ENCODE results near the gene ANKZF1. TPM values are rescaled to one million over a fixed set of nuclear protein-coding genes. Genes with fewer than 3 reads are reported as not detected.
A peak's percentile ranks its signal among the peaks of the same experiment; 100 is the strongest.

The ANKZF1 gene
- total and polyA plus RNA-seq, 8 donors: 27.8 to 263 (median 49.7) TPM

DNA sequence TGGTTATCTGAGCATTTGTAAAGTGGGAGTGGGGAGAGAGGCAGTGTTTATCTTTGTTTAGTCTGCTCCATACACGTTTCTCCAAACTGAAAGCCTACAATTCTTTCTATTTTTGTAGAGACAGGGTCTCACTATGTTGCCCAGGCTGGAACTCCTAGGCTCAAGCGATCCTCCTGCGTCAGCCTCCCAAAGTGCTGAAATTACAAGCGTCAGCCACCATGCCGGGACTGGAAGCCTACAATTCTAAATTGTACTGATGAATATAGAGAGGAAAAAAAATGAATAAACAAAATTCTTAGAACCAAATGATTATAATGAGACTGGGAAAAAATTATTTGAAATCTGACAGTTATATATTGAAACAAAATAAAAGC lies 24.5 kb upstream of the ANKZF1 start:
- H3K27me3 ChIP-seq: no peaks in the 10 kb centered on the region
- H3K36me3 ChIP-seq: peaks cover 15 to 25% (median 24%) of the 10 kb centered on the region in 4 donors
- no peak for DNase-seq
- H3K4me3 ChIP-seq: no peak overlapping the region
- intact Hi-C loops (cut with DNase I; ENCODE audit: low total_unique reads): no loop called here
- no peak overlapping the region for H3K27ac ChIP-seq
- 82 to 85% (median 84%) methylated on average over 5 of the region's 5 CpGs for WGBS, 5 donors
- no peaks in the 10 kb centered on the region for H3K9me3 ChIP-seq
- TF ChIP-seq EP300 (IDR thresholded peaks at IDR 0.05) (no peak), POLR2A (IDR thresholded peaks at IDR 0.05) (no peak), POLR2AphosphoS5 (IDR thresholded peaks at IDR 0.05) (no peak)
- TF ChIP-seq, protein P1, sequence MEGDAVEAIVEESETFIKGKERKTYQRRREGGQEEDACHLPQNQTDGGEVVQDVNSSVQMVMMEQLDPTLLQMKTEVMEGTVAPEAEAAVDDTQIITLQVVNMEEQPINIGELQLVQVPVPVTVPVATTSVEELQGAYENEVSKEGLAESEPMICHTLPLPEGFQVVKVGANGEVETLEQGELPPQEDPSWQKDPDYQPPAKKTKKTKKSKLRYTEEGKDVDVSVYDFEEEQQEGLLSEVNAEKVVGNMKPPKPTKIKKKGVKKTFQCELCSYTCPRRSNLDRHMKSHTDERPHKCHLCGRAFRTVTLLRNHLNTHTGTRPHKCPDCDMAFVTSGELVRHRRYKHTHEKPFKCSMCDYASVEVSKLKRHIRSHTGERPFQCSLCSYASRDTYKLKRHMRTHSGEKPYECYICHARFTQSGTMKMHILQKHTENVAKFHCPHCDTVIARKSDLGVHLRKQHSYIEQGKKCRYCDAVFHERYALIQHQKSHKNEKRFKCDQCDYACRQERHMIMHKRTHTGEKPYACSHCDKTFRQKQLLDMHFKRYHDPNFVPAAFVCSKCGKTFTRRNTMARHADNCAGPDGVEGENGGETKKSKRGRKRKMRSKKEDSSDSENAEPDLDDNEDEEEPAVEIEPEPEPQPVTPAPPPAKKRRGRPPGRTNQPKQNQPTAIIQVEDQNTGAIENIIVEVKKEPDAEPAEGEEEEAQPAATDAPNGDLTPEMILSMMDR (IDR thresholded peaks at IDR 0.05): no peak
- H3K4me1 ChIP-seq: peaks cover 15 to 38% (median 29%) of the 10 kb centered on the region in 4 donors

DNA sequence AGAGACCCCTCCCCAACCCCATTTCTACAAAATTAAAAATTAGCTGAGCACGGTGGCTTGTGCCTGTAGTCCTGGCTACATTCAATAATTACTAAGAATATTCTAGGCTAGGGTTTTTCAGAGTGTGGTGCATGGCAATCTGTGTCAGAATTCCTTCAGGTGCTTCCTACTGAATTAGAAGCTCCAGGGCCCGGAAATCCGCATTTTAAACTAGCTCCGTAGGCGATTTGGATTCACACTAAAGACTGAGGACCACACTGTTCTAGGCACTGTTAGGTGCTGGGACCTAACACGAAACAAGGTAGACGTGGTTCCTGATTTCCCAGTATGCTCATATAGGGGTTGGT lies 23.7 kb upstream of the ANKZF1 start:
- WGBS, 5 donors: 12 to 22% (median 13%) methylated on average over 7 of the region's 7 CpGs
- H3K4me1 ChIP-seq: peaks cover 15 to 38% (median 29%) of the 10 kb centered on the region in 4 donors
- intact Hi-C loops (cut with DNase I; ENCODE audit: low total_unique reads): no loop called here
- DNase-seq: no peak
- no peaks in the 10 kb centered on the region for H3K27me3 ChIP-seq
- TF ChIP-seq, protein P1 (IDR thresholded peaks at IDR 0.05): no peak
- no peak for TF ChIP-seq POLR2AphosphoS5 (IDR thresholded peaks at IDR 0.05)
- TF ChIP-seq POLR2A (IDR thresholded peaks at IDR 0.05): no peak
- TF ChIP-seq EP300 (IDR thresholded peaks at IDR 0.05): no peak
- H3K4me3 ChIP-seq: peak overlapping the region; percentile 56 to 83 (median 64)
- H3K36me3 ChIP-seq: peaks cover 23 to 33% (median 32%) of the 10 kb centered on the region in 4 donors
- peak overlapping the region; percentile 97 to 98 (median 97) for H3K27ac ChIP-seq
- H3K9me3 ChIP-seq: no peaks in the 10 kb centered on the region

DNA sequence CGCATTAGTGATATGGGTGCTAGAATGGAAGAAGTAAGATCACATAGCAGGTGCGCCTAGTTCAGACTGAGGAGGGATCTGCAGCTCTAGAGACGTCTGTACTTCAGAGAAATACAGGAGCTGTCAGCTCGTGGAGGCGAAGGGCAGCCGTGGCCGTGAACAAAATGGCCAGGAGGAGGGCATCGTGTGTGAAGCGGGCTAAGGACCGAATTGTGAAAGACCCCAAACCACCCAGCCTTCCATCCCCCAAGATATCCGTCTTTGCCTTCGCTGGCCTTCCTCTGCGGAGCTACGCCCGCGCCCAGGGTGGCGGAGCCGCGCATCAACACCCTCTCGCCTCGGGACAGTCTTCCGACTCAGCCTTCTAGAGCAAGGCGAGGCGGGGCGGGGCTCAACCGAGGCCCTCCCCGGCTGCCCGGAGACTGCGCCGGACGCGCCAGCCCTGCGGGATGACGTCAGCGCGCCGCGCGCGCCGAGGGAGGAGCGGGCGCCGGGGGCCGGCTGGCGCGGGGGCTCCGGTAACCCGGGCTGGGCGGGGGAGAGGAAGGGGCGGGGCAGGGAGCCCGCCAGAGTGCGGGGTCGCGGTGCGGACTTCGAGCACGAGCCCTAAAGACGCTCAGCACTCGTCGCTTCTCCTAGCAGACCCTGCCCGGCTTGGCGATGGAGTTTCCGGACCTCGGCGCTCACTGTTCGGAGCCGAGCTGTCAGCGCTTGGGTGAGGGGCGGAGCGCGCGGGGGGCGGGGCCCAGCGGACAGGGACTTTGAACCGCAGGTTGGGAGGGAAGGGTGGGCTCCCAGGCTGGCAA lies 23.1 kb upstream of the ANKZF1 start, which contains the start of gene ZFAND2B:
ZFAND2B (plus strand) TSS at position 455 of the 806 bp plus-strand sequence; CDS start at position 661, 206 bp downstream.
- Histone ChIP-seq H3K27ac (peak within 1 kb of the TSS; percentile 97 to 98 (median 97)), H3K9me3 (no peaks in the 10 kb centered on the region), H3K36me3 (peaks cover 24 to 36% (median 36%) of the 10 kb centered on the region in 4 donors), H3K27me3 (no peaks in the 10 kb centered on the region), H3K4me1 (peaks cover 15 to 36% (median 30%) of the 10 kb centered on the region in 4 donors), H3K4me3 (peak within 1 kb of the TSS; percentile 56 to 83 (median 64))
- intact Hi-C loops (cut with DNase I; ENCODE audit: low total_unique reads): no loop called here
- TF ChIP-seq POLR2A (IDR thresholded peaks at IDR 0.05) (peak in 2 of 4 donors; percentile 84 to 88), EP300 (IDR thresholded peaks at IDR 0.05) (no peak), POLR2AphosphoS5 (IDR thresholded peaks at IDR 0.05) (peak; percentile 99)
- TF ChIP-seq, protein P1 (IDR thresholded peaks at IDR 0.05): peak in 1 of 7 experiments; percentile 30
- peak; percentile 97 to 98 for DNase-seq
- 0 to 3% (median 1%) methylated on average over 19 to 76 of the region's 76 CpGs for WGBS, 5 donors

DNA sequence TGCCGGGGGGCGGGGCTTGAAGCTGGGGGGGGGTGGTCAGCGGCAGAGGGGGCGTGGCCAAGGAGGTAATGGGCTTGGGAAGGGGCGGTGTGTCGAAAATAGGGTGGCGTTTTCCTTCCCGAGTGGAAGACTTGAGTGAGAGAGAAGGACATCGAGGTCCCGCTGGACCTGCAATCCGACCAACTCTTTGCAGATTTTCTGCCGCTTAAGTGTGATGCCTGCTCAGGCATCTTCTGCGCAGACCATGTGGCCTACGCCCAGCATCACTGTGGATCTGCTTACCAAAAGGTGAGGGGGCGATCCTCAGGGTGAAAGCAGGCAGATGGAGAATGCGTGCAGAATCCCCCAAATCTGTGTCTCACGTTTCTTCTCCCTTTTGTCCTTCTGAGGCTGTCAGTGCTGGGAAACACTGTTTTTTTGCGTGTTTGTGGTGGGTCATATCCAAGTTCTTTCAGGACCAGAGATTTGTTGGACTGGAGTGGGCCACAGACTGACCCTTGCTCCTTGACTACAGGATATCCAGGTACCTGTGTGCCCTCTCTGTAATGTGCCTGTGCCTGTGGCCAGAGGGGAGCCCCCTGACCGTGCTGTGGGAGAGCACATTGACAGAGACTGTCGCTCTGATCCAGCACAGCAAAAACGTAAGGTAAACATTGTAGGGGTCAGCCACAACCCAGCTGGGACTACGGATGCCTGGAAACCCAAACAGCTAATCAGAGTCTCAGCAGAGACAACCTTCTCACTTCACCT lies 22.3 kb upstream of the ANKZF1 start:
- WGBS, 5 donors: 7 to 14% (median 11%) methylated on average over 19 to 22 of the region's 22 CpGs
- H3K4me1 ChIP-seq: peaks cover 15 to 34% (median 25%) of the 10 kb centered on the region in 4 donors
- no peaks in the 10 kb centered on the region for H3K9me3 ChIP-seq
- peak overlapping the region; percentile 56 to 83 (median 64) for H3K4me3 ChIP-seq
- H3K27ac ChIP-seq: peak overlapping the region; percentile 96 to 98 (median 97)
- TF ChIP-seq, protein P1 (IDR thresholded peaks at IDR 0.05): no peak
- no peak for TF ChIP-seq POLR2A (IDR thresholded peaks at IDR 0.05)
- TF ChIP-seq POLR2AphosphoS5 (IDR thresholded peaks at IDR 0.05): no peak
- TF ChIP-seq EP300 (IDR thresholded peaks at IDR 0.05): no peak
- H3K36me3 ChIP-seq: peaks cover 28 to 42% (median 41%) of the 10 kb centered on the region in 4 donors
- no peaks in the 10 kb centered on the region for H3K27me3 ChIP-seq
- intact Hi-C loops (cut with DNase I; ENCODE audit: low total_unique reads): no loop called here
- no peak for DNase-seq
